GM18507 (cell line): ENCODE measurements around the gene HAUS3.

ENCODE experiments used
- DNase-seq: peaks from one replicate; pipeline ENCODE4 v3.0.0; 2011; ENCODE audit warnings: low read depth; ENCODE audit not compliant: insufficient read length; ENCODE audit errors: extremely low spot score
- FAIRE-seq: peaks from 2 replicates; lab custom pipeline; 2011; peaks lifted over from hg19 to GRCh38; lab: Jason Lieb, UNC

Gene HAUS3

DNA sequence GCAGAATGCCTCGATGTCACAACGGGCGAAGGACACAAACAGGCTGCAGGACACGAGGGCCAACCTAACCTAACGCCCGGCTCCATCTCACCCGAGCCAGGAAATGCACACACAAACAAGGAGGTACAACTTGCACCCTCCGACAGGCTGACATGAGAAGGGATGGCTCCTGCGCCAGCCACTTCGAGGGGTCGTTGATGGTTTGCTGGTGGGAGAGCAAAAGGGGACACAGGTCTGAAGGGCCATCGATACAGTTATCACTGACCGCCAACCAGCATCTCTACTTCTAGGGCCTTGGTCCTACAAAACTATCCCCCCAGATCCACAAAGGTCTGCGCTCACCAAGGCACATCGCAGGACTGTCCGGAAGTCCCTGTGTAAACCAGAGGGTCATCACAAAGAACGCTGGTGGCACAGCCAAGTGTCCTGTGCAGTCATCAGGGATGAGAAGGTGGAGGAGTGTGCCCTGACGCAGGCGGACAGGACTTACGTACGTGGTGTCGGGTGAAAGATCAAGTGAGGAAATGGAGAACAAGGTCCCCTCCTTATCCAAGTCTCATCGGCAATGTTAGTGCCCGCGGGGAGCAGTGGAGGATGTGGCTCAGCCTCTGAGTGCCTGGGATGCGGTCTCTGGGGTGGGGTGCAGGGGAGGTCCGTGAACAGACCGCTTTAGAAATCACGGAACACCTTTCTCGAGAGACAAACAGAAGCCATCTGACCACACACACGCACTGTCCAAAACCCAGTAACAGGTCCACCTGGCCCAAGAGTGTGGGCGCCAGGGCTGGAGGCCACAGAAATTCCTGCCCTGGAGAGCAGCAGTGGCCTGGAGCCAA is 13.0 kb upstream of the HAUS3 start:
- FAIRE-seq, result no peak
- no peak for DNase-seq

DNA sequence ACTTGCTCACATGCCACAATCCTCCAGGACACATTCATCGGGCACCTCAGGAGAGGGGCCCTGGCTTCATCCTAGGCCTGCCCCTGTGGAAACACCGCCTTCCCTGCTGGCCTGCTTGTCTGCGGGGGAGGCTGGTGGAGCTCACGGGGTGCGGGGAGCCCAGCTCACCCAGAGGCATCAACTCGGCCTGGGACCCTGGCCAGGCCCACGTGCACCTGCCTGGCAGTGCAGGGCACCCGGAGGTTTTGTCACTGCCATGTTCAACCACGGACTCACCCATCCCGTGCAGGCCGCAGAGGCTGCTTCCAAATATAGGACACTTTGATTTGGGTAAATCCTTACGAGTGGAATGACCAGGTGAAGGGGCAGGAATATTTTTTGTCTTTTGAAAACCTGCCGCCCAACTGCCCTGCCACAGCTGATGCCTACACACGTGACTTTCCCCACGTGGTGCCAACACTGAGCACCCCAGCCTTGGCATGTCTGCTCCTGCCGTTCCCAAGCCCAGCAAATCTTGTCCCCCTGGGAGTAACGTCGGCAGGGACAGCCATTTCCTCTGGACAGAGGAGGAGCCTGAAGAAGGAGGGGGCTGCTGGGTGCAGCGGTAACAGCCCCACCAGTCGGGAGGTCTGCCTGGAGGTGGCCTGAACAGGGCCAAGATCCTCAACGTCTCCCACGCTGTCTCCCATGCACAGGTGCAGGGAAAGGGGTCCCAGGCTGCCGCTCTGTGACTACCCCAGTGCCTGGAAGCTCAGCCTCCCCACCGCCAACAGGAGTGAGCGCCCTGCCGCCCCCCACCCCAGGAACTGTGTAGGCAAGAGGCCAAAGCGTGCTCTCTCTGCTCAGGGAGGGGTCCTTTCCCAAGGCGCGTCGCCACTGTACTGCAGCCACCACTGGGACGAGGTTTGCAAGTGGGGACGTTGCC is 11.5 kb upstream of the HAUS3 start:
- DNase-seq (no peak), FAIRE-seq (no peak)

DNA sequence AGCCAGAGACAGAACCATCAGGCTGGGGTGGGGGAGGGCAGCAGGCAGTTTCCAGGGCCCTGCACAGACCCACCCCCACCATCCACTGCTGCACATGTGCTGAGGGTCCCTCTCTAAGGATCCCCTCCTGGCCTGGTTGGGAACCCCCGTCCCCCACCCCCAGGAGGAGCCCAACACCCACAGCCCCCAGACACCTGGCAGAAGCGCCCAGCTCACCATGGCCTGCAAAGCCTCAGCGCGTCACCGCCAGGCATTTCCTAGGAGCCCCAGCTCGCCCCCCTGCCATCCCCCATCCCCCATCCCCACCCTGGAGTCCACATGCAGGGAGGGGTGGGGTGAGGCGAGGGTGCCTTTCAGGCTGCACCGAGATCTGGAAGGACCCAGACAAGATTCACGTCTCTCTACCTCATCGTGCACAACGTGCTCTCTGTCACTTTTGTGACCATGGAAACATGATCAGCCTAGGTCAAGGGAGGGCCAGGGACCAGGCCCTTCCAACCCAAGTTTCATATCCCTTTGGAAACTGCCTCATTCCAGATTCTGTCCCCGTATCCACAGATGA is 10.7 kb upstream of the HAUS3 start:
- no peak for FAIRE-seq
- no peak for DNase-seq

DNA sequence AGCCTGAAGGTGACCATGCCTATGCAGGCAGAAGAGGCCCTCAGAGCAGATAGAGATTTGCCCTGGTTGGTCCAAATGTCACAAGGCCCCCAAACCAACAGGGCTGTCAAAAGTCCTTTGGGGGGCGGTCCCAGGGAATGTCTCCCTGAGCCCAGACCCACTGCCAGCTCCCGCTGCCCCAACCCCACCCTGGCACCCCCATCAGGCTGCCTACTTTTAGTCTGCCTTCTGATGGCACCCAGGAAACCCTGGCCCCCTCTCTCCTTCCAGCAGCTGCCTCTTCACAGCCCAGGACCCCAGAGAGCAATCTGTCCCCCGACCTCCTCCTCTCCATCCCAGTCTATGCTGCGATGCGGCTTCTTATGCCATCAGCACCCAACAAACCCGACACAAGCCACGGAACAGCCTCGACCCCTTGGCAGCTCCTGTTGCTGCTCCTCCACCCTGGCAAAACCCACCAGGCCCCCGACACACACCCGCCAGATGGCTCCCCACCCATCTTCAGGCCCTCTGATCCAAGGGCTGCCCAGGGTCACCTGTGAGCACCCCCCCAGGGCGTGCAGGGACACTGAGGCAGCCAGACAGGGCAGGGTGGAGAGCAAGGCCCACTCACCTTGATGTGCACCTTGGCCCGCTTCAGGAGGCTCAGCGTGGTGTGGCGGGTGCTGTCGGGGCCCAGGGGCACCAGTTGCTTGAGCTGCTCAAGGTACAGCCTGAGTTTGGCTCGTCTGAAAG is 10.0 kb upstream of the HAUS3 start:
- no peak for FAIRE-seq
- DNase-seq, result no peak

DNA sequence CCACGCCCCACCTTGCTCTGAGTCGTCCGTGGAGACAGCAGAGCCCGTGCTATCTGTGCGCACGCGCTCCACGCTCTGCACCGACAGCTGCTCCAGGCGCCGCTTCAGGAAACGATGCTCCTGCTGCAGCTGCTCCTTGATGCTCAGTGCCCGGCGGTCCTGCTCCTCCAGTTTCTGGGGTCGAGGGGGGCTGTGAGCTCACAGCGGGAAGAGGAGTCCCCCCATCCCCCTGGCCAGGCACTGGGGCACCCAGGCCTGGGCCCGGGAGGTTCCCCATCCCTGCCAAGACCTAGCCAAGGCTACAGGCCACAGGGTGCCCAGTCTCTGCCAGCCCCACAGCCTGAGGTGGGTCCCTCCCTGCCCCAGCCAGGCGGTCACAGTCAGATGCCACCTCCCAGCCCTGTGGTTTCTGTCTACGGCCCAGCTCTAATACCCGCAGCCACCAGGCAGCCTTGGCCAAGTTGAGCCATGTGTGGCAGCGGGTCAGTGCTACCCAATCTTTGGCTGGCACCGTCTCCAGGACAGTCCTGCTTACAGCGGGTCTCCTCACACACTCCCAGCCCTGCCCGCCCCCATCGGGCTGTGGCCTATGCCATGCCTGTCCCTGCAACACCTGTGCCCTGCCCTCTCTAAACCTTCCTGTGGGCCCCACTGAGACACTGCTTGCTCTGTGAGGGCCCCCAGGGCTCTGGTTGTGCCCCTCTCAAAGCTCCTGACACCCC is 9.3 kb upstream of the HAUS3 start:
- DNase-seq (no peak), FAIRE-seq (no peak)

DNA sequence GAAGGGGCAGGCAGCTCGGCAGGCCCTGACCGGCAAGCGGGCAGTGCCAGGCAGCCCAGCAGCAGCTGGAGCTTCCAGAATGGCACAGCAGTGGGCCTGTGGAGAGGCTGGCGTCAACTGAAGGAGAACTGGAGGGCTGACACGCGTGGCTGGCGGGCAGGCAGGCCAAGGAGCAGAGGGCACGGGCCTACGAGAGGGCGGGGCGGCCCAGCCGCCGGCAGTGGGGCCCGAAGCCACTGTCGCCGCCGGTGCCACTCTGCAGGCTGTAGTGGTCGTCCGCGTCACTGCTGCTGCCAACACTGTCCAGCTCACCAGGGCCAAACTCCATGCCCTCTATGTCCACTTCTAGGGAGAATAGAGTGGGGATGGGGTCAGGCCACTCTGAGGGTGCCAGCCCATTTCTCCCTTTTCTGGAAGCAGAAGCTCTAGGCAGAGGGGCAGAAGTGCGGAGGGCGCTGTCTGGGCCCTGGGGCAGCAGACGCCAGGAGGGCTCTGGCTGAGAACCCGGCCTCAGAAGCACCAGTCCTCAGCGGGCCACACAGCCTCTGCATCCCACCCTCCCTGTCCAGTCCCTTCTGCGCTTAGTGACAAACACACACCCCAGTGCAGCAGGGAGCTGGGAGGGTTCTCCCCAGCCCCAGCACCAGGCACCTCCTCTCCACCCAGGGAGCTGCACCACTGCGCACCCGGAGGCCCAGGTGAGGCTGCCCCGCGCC is 8.6 kb upstream of the HAUS3 start:
- FAIRE-seq, result no peak
- DNase-seq, result no peak

DNA sequence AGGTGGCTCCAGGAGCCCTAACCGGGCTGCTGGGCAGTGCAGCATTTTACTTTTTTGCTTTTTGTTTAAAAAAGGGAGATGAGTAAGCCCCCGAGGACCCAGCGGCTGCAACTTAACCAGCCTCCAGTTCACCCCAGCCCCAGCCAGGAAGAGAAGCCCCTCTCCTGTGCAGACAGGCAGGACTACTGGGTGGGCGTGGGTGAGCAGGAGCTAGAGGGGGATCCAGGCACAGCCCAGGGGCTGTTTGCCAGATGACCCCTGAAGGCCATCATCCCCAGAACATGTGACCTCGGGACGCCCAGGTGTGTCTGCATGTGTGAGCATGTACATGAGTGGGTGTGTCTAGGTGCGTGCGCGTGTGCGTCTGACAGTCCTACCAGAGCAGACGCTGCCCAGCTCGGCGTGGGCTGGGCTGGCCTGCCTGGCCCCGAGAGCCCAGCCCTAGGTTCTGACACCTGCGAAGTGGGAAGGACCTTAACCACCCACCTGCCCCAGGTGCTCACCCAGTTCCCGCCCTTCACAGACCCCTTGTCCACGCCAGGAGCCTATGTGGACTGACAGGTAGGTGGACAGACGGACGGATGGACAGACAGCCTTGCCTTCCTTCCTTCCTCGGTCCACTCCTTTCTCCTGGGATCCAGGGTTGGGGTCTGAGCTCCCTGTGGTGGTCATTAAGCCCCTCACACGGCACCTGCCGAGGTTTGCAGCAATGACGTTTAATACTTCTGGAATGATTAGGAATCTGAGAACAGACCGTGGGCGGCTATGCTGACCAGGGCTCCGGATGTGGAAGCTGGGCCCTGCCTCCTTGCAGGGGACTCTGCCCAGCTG is 7.8 kb upstream of the HAUS3 start:
- DNase-seq, result no peak
- no peak for FAIRE-seq

DNA sequence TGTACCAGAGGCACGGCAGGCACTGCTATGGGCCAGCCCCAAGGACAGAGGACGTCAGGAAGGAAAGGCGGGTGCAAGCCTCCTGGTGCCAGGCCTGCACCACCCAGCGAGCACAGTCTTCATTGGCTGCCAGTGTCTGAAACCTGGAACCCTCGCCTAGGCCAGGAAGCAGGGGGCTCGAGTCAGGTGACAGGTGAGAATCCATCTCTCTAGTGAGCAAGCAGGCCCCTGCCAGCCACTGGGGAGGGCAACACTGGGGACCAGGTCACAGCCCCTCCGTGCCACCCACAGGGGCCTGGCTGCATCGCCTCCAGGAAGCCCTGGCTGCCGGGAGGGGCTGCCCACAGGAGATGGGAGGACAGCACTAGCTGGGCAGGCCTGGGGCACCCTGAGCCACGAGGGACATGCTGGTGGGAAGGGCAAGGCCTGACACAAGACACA is 6.9 kb upstream of the HAUS3 start:
- no peak for DNase-seq

DNA sequence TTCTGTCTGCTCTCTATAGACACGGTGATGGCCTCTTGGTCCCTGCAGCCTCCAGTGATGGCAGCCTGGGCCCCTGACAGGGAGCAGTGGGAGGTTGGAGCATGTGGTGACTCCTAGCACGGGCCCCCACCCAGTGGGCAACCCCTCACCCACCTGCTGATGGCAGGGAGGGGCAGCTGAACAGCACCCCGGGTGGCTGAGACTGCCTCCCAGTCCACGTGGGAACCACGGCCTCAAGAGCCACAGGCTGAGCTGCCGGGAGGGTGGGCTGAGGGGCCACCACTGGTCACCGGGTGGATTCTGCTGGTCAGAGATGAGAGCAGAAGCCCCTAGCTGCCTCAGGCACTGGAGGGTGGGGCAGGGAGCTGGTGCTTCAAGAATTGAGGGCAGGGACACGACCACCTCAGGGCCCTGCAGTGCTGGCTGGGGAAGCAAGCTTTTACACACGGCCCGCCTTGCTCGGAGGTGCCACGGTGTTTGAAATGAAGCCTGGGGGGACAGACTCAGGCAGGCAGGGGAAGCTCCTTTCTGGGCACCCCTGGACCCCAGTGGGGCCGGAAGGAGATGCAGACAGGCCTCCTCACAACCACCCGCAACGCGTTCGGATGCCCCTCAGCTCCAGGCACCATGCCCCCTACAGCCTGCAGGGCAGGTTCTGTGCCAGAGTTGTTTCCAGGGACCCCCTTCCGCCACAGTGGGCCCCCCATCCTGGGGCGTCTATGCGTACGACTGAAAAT is 6.3 kb upstream of the HAUS3 start:
- DNase-seq (no peak), FAIRE-seq (no peak)

More for the DNA sequence above, 6.9 kb upstream of the HAUS3 start:
- no peak for FAIRE-seq

DNA sequence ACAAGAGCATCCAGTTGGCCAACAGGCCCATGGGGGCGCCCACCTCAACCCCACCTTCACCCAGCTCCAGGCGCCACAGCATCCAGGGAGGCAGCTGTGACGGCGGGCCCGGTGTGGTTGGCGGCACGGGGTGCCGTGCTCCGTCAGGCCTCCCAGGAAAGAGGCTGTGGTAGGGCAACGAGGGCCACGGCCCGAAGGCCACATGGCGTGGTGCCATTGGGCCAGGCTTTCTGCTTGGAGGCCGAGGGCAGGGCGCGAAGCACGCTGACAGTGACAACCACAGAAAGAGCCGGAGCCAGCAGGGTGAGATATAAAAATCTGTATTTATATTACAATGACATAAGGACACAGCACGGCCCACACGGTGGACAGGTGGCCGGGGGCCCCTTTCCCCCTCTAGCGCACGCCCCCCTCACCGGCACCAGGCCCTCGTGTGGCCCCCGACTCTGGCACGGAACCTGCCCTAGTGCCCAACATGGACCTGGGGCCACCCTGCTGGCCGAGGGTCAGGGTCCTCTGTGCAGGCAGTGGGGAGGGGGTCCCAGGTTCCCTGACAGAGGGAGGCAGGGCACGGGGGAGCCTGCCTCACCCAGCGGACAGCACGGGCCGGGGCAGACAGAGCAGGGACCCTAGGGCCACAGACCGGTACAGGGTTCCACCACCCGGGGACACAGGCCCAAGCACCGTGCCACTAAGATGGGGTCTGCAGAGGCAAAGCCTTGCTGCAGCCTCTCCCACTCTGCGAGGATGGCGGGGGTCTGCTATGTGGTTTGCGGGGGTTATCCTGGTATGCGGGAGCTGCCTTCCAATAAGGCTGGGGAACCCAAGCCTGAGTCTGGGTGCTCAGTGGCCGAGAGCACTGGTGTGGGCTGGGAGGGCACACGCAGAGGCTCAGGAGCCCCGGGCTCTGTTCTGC is 5.5 kb upstream of the HAUS3 start:
- DNase-seq (no peak), FAIRE-seq (no peak)

DNA sequence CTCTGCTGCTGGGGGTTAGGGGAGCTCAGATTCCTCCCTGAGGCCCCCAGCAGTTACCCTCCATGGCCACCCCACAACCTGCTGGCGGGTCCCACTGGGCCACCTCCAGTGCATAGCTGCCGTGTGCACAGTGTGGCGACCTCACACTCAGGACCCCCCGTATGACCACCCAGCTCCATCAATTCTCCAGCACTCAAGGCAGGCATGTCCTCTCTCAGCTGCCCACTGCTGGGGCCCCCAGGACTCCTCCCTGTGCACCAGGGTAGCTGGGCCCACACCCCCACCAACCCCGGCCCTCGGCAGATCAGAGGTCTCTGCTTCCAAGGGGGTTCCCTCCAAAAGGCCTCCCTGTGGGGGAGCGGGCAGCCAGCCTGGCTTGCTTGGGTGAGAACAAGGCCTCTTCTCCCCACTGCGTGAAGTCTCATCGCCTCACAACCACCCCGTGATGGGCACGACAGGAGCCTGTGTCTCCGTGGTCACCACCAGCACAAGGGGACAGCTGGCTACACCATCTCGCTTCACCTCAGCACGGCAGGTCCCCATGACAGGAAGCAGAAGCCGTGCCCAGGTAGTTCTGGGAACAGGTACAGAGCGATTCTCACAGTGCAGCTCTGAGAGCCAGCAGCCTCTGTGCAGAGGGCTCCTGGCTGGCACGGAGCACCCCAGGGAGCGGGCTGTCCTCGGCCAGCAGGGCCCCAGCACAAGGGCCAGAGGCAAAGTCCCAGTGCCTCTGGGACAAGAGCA is 4.6 kb upstream of the HAUS3 start:
- no peak for DNase-seq
- no peak for FAIRE-seq

DNA sequence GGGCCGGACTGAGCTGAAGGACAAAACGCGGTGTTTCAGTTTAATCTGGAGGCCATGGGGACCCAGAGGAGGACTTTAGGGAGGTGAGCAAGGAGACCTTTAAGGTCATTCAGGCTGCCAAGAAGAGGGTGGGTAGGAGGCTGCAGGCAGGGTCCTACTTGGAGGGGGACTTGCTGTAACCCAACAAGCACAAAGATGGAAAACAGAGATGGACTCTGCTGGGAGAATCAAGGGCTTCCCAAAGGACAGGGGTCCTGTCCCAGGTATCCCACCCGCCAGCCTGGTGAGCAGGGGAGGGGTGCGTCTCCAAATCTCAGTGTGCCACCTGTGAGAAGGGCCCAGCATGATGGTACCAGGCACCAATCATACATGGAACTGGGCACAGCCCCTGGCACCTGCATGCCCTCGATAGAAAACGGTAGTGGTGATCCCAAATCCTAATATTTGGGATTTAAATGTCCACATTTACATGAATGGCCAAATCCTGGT is 3.9 kb upstream of the HAUS3 start:
- DNase-seq (no peak), FAIRE-seq (no peak)

DNA sequence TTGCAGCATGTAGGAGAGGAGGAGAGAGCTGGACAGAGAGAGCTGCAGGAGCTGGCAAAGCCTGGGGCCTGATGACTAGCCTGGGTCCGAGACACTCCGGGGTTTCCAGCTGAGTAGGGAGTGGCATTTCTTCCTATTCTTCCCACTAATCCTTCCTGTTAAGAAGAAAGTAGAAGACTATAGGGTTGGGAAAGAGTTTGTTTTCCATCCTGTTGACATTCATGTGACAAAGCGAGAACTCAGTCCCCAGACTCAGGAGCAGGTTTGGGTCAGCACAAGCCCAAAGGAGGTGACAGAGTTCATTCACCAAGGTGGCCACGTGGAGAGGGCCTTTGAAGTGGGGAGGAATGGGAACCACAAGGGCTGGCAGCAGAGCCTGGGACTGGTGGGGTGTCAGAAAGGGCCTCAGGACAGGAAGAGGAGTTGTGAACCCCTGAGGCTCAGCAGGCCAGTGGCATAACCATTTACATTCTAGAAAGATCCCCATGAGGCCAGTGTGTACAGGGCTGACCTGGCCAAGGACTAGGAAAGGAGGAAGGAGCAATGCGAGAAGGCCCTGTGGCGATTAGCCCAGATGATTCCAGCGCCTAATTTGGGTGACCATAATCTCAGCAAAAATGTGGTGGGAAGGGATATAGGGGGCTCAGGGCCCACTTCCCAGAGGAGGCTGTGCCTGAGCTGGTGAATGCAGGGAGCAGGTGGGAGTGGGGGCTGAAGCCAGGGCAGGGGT is 3.3 kb upstream of the HAUS3 start:
- DNase-seq (no peak), FAIRE-seq (no peak)

DNA sequence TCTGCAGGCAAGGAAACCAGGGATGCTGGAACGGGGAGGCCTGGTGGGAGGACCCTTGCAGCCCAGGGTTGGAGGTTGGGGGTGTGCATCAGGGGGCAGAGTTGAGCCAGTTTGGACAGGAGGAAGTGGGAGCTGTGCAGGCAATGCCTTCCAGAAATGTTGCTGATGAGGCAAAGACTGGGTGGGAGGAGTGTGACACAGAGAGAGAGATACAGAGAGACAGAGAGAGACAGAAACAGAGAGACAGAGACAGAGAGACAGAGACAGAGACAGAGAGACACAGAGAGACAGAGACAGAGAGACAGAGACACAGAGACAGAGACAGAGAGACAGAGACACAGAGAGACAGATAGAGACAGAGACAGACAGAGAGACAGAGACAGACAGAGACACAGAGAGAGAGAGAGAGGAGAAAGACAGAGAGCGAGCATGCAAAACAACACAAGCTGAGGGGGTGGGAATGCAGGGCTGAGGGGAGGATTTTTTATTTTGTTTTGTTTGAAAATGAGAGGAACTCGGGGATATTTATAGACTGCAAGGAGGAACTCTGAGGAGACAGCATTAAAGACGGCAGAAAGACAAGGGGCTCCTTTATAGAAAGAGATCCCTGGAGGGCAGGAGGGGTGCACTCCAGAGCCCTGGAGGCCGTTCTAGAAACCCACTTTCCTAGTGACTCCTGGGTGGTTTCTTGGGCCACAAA is 1.9 kb upstream of the HAUS3 start:
- DNase-seq (no peak), FAIRE-seq (peak; percentile 56)
